ENCODE data around the gene ATF6B. TPM values are rescaled to one million over a fixed set of nuclear protein-coding genes. Genes with fewer than 3 reads are reported as not detected.
"Not testable (repeated sequence)": the region's sequence is repeated elsewhere in the genome, so short reads cannot be mapped to it uniquely, and the experiment has no call there.

Gene ATF6B
- total RNA-seq, 1 donor: 23.8 TPM

- no peak for DNase-seq (ENCODE audit: low read depth)
- TF ChIP-seq CTCF (IDR thresholded peaks at IDR 0.05; ENCODE audit: insufficient read depth, low read length): no peak
- no peak overlapping the region for H3K4me3 ChIP-seq (ENCODE audit: low read depth, low read length)
Measured at GRCh38 chr6:32149932-32150870, 22.2 kb upstream of the ATF6B start.

DNA sequence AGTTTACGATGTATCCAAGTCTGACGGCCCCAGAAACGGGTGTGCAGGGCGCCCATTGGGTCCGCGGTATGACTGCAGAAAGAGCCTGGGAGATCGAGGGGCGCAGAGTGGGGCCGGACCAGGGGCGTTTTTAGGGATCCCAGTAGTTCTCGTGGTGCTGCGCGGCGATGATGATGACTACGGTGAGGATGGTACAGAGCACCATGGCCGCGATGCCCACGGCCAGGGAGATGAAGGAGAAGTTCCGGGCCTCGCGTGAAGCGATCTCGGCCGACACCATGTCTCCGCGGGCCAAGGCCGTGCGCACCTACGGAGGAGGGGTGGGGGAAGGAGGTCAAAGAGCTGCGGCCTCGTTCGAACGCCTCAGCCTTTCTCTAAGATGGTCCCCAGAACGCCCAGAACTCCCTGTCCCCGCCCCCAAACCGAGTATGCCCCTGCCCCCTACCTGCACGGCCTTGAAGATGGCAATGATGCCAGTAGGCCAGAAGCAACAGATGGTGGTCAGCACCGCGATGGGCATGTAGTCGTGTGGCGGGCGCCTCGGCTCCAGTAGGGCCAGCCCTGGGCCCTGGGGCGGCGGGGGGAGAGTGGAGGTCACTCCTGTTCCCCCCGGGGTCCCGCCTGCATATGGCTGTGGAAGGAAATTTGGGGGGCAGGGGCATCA, 21.2 kb upstream of the ATF6B start:
- TF ChIP-seq CTCF (IDR thresholded peaks at IDR 0.05; ENCODE audit: insufficient read depth, low read length): no peak
- H3K4me3 ChIP-seq (ENCODE audit: low read depth, low read length): no peak overlapping the region
- DNase-seq (ENCODE audit: low read depth): no peak

DNA sequence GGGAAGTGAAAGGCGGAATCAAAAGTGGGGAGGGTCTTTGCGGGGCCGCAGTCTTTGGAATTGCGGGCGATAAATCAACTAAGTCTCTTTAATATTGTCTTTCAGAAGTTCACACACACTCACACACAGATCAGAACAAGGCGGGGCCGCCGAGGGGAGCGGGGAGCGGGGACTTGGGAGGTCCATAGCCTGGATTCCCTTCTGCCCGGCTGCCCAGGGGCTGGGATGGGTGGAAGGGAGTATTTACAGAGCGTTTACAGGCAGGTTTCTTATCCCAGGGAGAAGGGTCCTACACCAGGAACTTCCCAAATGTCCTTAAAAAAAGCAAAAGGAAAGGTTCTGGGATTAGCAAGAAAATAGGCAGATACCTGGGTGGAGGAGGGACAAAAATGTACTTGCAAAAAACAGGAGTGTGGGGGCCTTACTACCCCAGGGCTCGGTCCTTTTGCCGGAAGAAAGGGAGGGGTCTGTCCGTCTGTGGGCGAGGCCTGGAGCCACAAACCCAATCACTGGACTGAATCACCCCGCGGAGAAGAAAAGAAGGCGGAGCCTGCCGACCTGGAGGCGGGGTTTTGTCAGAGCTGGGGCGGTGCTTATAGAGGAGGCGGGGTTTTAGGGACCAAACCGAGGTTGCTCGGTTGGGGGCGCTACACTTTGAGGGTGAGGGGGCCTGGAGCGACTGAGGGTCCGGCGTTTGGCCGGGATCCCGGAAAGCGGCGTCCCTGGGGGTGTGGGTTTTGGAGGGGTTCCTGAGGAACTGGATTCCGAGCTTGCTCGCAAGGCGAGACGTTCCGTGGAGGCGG, 20.4 kb upstream of the ATF6B start:
- DNase-seq (ENCODE audit: low read depth): no peak
- TF ChIP-seq CTCF (IDR thresholded peaks at IDR 0.05; ENCODE audit: insufficient read depth, low read length): no peak

GRCh38 chr6:32147401-32148132, 19.5 kb upstream of the ATF6B start:
- no peak for TF ChIP-seq CTCF (IDR thresholded peaks at IDR 0.05; ENCODE audit: insufficient read depth, low read length)
- H3K4me3 ChIP-seq (ENCODE audit: low read depth, low read length): no peak overlapping the region

More for the DNA sequence above, 20.4 kb upstream of the ATF6B start:
- H3K4me3 ChIP-seq (ENCODE audit: low read depth, low read length): no peak overlapping the region

DNA sequence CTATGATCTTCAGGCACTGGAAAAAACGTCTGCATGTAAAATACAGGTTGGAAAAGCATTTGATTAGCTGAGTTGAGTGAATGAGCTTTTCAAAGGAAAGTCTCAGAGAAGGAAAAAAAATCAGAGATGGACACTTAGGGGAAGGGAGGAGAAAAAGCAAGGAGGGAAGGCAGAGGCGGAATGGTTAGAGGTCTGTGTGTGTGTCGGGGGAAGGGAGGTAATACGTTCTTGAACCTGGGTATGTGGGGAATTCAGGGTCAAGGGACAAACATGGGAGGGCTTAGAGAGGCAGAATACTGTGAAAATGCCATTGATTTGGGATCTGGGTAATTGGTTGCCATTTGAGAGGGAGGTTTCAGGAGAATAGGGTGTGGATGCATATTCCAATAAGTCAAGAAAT, 18.6 kb upstream of the ATF6B start:
- no peak overlapping the region for H3K4me3 ChIP-seq (ENCODE audit: low read depth, low read length)
- DNase-seq (ENCODE audit: low read depth): no peak
- TF ChIP-seq CTCF (IDR thresholded peaks at IDR 0.05; ENCODE audit: insufficient read depth, low read length): no peak

More at GRCh38 chr6:32147401-32148132, 19.5 kb upstream of the ATF6B start:
- DNase-seq (ENCODE audit: low read depth): no peak

GRCh38 chr6:32146287-32146686, 18.2 kb upstream of the ATF6B start:
- H3K4me3 ChIP-seq (ENCODE audit: low read depth, low read length): no peak overlapping the region
- TF ChIP-seq CTCF (IDR thresholded peaks at IDR 0.05; ENCODE audit: insufficient read depth, low read length): no peak
- DNase-seq (ENCODE audit: low read depth): peak; percentile 43

- not testable (repeated sequence) for H3K4me3 ChIP-seq (ENCODE audit: low read depth, low read length); DNase-seq (ENCODE audit: low read depth)
Measured at GRCh38 chr6:32144238-32144637, 16.2 kb upstream of the ATF6B start.
